ENCODE results near the gene AZU1.
"Not testable (repeated sequence)": the region's sequence is repeated elsewhere in the genome, so short reads cannot be mapped to it uniquely, and the experiment has no call there.

DNA sequence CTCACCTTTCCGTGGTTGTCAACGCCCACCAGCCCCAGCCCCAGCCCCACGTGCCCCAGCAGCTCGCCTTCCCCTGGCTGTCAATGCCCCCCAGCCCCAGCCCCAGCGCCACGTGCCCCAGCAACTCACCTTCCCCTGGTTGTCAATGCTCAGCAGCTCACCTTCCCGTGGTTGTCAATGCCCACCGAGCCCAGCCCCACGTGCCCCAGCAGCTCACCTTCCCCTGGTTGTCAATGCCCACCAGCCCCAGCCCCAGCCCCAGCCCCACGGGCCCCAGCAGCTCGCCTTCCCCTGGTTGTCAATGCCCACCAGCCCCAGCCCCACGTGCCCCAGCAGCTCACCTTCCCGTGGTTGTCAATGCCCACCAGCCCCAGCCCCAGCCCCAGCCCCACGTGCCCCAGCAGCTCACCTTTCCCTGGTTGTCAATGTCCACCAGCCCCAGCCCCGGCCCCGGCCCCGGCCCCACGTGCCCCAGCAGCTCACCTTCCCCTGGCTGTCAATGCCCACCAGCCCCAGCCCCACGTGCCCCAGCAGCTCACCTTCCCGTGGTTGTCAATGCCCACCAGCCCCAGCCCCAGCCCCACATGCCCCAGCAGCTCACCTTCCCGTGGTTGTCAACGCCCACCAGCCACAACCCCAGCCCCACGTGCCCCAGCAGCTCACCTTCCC, 50.5 kb downstream of the AZU1 start:
- TF ChIP-seq, protein P1, sequence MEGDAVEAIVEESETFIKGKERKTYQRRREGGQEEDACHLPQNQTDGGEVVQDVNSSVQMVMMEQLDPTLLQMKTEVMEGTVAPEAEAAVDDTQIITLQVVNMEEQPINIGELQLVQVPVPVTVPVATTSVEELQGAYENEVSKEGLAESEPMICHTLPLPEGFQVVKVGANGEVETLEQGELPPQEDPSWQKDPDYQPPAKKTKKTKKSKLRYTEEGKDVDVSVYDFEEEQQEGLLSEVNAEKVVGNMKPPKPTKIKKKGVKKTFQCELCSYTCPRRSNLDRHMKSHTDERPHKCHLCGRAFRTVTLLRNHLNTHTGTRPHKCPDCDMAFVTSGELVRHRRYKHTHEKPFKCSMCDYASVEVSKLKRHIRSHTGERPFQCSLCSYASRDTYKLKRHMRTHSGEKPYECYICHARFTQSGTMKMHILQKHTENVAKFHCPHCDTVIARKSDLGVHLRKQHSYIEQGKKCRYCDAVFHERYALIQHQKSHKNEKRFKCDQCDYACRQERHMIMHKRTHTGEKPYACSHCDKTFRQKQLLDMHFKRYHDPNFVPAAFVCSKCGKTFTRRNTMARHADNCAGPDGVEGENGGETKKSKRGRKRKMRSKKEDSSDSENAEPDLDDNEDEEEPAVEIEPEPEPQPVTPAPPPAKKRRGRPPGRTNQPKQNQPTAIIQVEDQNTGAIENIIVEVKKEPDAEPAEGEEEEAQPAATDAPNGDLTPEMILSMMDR (IDR thresholded peaks at IDR 0.05): not testable (repeated sequence)
- TF ChIP-seq POLR2A (IDR thresholded peaks at IDR 0.05): not testable (repeated sequence)

All from stomach (tissue), 4 donors.